SH-SY5Y (cell line): ENCODE results near the gene MTM1.

Experiments
- GATA2 ChIP-seq: IDR thresholded peaks from 2 replicates; pipeline ENCODE4 v1.6.1; 2011; ENCODE audit warnings: mild to moderate bottlenecking, low read depth, low read length
- GATA3 ChIP-seq: IDR thresholded peaks from 2 replicates; pipeline ENCODE4 v1.6.1; 2011; ENCODE audit warnings: low read depth, mild to moderate bottlenecking, low read length, moderate library complexity

DNA sequence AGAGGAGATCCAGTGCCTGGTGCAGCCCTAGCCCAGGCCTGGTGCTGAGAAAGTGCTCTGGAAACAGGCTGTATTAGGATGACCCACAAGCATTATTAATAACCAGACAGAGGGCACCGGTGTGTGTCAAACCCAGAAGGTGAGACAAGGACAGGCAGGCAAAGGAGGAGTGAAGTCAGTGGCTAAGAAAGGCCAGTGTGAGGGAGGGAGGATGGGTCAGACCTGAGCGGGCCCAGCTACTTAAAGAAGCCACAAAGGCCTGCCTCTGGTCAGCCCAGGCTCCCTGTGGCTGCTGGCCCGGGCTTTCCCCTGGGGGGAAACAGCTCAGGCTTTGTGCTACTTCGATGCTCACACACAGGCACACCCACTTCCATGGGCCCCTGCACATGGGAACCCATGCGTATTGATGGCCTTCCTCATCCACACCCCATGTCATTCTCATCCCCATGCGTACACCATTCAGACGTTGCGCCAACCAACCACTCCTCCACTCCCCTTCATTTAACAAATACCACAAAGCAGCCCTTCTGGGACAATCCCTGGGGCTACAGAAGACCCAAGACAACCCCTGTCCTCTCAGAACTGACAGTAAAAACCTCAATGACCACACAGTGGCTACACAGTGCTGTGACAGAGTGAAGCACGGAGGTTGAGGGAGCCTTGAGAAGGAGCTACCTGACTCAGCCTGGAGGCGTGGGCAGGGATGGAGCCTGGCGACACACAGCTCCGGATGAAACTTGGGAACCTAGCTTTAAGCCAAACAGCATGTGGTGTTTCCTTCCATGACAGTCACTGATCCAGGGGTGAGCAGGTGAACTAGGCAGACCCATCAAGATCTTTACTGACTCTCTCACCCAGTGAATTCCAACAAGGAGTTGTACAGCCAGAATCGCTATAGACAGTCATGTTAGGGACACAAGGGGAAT, 24.9 kb upstream of the MTM1 start:
- TF ChIP-seq GATA2 (no peak), GATA3 (no peak)
